GM18909 (cell line): ENCODE measurements around the gene EML1.

Source experiments
- ATAC-seq: cut with Tn5 transposase; IDR thresholded peaks from one replicate; pipeline ENCODE4 v1.9.1; 2021; ENCODE audit warnings: mild to moderate bottlenecking; ENCODE audit not compliant: unreplicated experiment, poor library complexity

EML1 gene

GRCh38 chr14:99924379-99924778, 131.2 kb downstream of the EML1 start:
- ATAC-seq: no peak

DNA sequence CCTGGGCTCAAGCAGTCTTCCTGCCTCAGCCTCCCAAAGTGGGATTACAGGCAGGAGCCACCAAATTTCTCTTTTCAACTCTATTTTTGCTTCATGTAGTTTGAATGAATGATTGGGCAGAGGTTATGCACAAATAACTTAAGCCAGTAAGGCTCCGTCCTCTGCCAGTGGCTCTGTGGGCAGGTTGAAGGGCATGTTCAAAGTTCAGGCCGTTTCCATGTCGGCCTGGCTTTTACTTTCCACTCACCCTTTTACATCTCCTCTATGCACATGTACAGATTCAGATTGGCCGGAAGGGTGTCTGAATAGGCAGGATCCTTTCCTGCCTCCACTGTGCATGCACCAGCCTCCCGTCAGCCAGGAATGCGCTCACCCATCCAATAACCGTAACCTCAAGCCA, 132.3 kb downstream of the EML1 start:
- ATAC-seq: no peak

DNA sequence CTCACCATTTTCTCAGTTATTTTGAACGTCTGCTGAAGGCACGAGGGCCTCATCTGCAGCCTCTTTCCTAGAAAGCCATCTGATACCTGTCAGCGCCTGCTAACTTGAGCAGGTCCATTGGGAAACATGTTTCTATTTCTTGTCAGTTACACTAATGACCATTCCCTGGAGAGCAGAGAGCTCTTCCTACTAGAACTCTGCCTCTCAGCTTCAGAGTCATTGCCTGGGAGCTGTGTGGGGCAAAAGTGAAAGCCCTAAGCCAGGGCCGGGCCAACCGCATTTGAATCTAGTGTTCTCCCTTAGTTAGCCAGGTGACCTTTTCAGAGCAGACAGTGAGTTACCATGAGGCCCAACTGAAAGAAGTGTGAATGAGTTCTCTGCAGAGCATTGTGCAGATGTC, 135.8 kb downstream of the EML1 start:
- ATAC-seq: no peak

GRCh38 chr14:99929601-99930000, 136.4 kb downstream of the EML1 start:
- ATAC-seq: no peak

GRCh38 chr14:99930420-99931274, 137.4 kb downstream of the EML1 start:
- peak; percentile 79 for ATAC-seq

GRCh38 chr14:99931308-99931707, 138.1 kb downstream of the EML1 start:
- no peak for ATAC-seq

- no peak for ATAC-seq
These were observed 142.8 kb downstream of the EML1 start for GRCh38 chr14:99936056-99936455.

GRCh38 chr14:99936738-99937474, 143.7 kb downstream of the EML1 start:
- ATAC-seq: peak; percentile 59

- ATAC-seq: no peak
These were observed 144.4 kb downstream of the EML1 start for GRCh38 chr14:99937475-99938244.

DNA sequence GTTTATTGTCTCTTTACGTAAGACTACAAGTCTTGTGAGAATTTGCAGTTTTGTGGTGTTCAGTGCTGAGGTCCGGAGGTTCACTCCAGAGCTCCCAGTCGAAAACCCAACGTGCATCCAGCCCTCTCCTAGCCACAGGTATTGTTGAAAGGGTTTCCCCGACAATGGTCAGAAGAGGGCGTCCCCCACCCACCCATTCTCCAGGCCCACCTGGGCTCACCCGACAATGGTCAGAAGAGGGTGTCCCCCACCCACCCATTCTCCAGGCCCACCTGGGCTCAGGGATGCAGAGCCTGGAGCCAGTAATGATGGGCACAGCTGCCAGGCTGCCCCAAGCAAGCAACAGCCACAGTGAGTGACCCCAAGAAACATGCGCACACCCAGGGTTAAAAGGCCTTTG, 145.2 kb downstream of the EML1 start:
- ATAC-seq: no peak

DNA sequence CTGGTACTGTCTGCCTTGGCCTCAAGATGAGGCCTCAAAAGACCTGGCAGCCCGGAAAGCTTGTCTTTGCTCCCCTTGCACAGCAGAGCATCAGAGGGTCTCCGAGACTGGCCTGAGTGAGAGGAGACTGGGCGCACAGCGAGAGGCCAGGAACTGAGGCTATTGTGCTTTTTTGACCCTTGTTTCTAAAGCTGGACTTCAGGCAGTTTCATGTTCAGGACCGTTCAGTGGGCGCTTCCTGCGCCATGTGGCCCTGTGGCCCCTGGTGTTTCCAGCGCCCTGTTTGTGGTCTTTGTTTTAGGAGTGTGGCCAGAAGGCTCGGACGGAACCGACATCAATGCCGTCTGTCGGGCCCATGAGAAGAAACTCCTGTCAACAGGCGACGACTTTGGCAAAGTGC, 145.7 kb downstream of the EML1 start:
- no peak for ATAC-seq

- no peak for ATAC-seq
These were observed 146.2 kb downstream of the EML1 start for GRCh38 chr14:99939421-99939820.

DNA sequence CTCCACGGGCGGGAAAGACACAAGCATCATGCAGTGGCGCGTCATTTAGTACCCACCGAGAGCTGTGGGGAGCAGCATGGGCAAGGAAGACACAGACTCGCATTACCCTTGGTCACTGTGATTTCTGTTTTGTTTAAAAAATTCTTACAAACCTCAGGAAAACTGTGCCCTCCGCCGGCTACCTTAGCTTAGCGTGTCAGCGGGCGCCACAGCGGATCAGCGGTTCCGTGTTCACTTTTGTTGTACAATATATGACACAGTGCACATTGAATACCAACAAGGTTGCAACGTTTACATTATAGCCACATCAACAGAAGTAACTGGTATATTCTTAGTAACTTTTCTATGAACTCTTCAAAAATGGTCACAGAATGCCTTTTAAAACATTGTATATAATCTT, 146.9 kb downstream of the EML1 start:
- ATAC-seq: no peak

DNA sequence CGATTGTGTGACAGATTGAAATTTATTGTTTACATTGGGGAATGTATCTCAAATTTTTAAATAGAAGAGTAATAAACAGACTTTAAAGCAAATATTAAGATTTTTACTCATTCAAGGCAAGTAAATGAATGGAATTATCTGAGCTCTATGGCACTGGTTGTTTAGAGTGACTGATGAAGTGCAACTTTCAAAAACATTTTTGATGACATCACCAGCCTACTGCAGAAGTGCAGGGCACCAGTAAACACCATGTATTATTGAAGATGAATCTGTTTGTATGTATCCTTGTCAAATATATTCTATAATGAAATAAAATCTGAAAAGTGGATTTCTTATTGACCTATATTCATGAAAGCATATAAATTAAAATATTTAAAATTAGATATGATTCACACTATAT, 148.0 kb downstream of the EML1 start:
- ATAC-seq: no peak

GRCh38 chr14:99943620-99944019, 150.4 kb downstream of the EML1 start:
- no peak for ATAC-seq

DNA sequence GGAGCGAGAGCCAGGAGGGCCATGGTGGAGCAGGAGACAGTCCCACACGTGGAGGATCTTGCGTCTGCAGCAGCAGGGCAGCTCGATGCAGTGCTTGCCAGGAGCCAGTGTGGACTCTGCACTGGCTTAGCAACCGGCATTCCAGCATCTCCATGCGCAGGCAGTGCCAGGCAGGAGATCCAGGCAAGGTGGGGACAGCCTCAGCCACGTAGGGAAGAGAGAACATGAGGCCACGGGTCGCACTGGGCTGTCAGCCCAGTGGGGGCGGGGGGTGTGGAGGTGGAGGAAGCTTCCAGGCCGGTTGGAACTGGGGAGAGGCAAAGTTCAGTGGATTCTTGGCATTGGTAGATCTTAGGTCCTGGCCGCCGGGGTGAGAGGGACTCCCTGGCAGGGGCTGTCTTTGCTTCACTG, 151.0 kb downstream of the EML1 start:
- ATAC-seq: no peak

DNA sequence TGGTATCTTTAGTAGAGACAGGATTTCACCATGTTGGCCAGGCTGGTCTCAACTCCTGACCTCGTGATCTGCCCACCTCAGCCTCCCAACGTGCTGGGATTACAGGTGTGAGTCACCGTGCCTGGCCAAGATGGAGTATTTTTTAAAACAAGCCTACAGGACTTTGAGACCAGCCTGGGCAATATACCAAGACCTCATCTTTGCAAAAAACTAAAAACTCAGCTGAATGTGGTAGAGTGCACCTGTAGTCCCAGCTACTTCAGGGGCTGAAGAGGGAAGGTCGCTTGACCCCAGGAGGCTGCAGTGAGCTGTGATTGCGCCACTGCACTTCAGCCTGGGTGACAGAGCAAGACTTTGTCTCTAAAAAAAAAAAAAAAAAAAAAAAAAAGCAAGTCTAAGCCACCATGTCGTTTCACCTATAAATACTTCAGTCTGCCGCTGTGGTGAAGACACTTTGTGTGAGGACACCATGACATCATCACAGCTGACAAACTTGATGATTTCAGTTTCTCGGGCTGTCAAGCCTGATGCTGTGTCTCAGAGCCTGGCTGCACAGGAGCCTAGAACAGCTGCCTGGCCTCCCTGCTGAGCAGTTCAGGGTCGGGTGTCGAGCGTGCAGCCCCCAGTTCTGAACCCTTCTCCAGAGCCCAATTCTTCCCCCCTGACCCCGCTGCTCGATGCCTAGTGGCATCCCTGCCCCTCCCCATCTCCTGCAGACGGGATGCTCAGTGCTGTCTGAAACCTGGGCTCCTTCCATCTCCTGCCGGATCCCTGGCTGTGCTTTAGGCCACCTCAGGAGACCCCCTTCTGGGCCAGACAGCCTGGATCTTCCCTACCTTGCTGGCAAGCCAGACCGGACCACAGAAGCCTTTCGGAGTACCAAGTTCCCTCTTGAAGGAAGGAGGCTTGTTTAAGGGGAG, 152.8 kb downstream of the EML1 start:
- no peak for ATAC-seq

DNA sequence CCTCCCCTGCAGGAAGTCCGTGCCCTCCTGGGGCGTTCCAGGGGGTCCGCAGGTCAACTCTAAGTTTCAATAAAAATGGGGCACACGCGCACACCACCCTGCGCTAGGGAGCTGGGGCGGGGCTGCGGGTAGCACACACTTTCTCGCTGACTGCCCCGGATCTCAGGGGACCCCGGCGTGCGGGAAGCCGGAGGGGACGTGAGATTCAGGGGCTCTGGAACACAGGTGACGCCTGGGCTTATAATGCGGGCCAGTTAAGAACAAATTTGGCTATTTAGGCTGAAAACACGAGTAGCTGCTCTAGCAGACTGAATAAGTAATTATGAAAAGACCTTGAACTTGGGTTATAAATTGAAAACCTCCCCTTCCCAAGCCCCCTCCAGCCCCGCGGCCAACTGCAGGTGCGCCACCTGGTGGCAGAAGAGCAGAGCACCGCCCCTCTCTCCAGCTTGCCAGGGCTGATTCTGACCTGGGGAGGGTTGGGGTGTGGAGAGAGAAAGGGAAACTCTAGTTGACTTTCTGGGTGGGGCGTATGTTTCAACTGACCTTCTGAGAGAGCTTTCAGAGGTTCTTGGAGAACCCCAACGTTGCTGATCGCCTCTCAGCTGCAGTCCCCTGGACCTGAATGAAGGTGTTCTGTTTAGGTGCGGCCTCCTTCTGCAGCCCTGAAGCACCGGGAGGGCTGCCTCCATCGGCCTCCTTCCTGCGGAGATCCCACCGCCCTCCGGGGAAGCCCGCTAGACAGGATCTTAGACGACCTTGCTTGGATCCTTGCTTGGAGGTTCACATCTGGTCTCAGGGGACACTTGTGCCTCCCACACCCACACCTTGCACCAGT, 153.7 kb downstream of the EML1 start:
- ATAC-seq: no peak

GRCh38 chr14:99947695-99948094, 154.5 kb downstream of the EML1 start:
- ATAC-seq: no peak
